Breast epithelium (tissue), 3 donors: ENCODE data around the gene DELE1.

Experiments used
- CTCF ChIP-seq, 3 donors: fragments of 450-650 bp; IDR thresholded peaks; one replicate each; pipeline ENCODE4 v1.5.1; 2016 to 2017; ENCODE audit warnings: antibody characterized with exemption in 3 of 3, mild to moderate bottlenecking in 3 of 3, moderate library complexity in 3 of 3
- POLR2AphosphoS5 ChIP-seq, 3 donors: sonication (generic); formaldehyde crosslinking; IDR thresholded peaks; one replicate each; pipeline ENCODE4 v1.6.1; 2017; ENCODE audit warnings: antibody characterized with exemption in 3 of 3

- no peak for TF ChIP-seq CTCF (IDR thresholded peaks at IDR 0.05)
- TF ChIP-seq POLR2AphosphoS5 (IDR thresholded peaks at IDR 0.05), result no peak
Measured at GRCh38 chr5:141929398-141930058, 5.9 kb downstream of the DELE1 start.
